K562 (cell line): Measurements from ENCODE around the gene PREX1. TPM values are rescaled to one million over a fixed set of nuclear protein-coding genes. Genes with fewer than 3 reads are reported as not detected.

ENCODE experiments used
- ATAC-seq: fragments of 200-7000 bp; cut with Tn5 transposase; 3 replicates; pipeline ENCODE4 v1.9.1; 2020; ENCODE audit warnings: moderate library complexity
- BruUV-seq: library from RNA; stranded (reverse); fragments of 400-500 nt; replicated peaks from 2 replicates; lab custom pipeline; 2021; lab: Mats Ljungman, UMichigan
- CTCF ChIA-PET: fragments of 300-600 bp; formaldehyde crosslinking; extraction: SDS; loops from one replicate; lab custom pipeline; 2021; ENCODE audit warnings: low intra/inter-chr PET ratio; lab: Yijun Ruan, JAX
- POLR2A ChIA-PET: fragments of 300-600, 350-650 bp; sonication (Branson Sonifier 250); formaldehyde crosslinking; extraction: SDS; loops from one replicate; lab custom pipeline; 2021; ENCODE audit warnings: antibody characterized with exemption, inconsistent platforms; lab: Yijun Ruan, JAX
- DNase-seq, 4 experiments: peaks; one replicate each; pipeline versions ENCODE4 v3.0.0 to v3.0.0-alpha.2; 2011 to 2018; ENCODE audit warnings: low spot score in 3 of 4, mixed read lengths in 3 of 4; ENCODE audit errors: extremely low read depth in 1 of 4
- FAIRE-seq: peaks from 2 replicates; lab custom pipeline; 2011; peaks lifted over from hg19 to GRCh38; lab: Jason Lieb, UNC
- H2AFZ ChIP-seq: 2 replicates; pipeline ENCODE4 v1.6.0; 2011; ENCODE audit warnings: low read depth, low read length, control low read depth, inconsistent platforms
- H3K27ac ChIP-seq: fragments of 200-600 bp; 3 replicates; pipeline ENCODE4 v1.8.0; 2011; ENCODE audit warnings: low read depth, mild to moderate bottlenecking, control low read depth, inconsistent platforms, low read length, moderate library complexity, mixed read lengths; ENCODE audit errors: extremely low read depth
- H3K27me3 ChIP-seq, 2 experiments: fragments of 300-600 bp in 1 of 2; 2 replicates in 1 of 2; 3 replicates in 1 of 2; pipeline versions ENCODE4 v1.6.0 to v1.8.0; 2011; ENCODE audit warnings: inconsistent platforms in 2 of 2, low read length in 2 of 2, mild to moderate bottlenecking in 1 of 2, mixed read lengths in 1 of 2, moderate library complexity in 1 of 2; ENCODE audit not compliant: control insufficient read depth in 2 of 2, insufficient read depth in 2 of 2
- H3K36me3 ChIP-seq: fragments of 300-600 bp; 3 replicates; pipeline ENCODE4 v1.8.0; 2011; ENCODE audit warnings: mild to moderate bottlenecking, low read length, inconsistent platforms; ENCODE audit not compliant: control insufficient read depth, insufficient read depth
- H3K4me1 ChIP-seq, 2 experiments: fragments of 200-600 bp in 1 of 2; replicated peaks in 1 of 2; 2 replicates in 1 of 2; 3 replicates in 1 of 2; pipeline versions ENCODE4 v1.5.1 to v1.8.0; 2011; ENCODE audit warnings: inconsistent platforms in 2 of 2, low read length in 2 of 2, mild to moderate bottlenecking in 1 of 2, mixed read lengths in 1 of 2, moderate library complexity in 1 of 2; ENCODE audit not compliant: control insufficient read depth in 2 of 2, insufficient read depth in 2 of 2
- H3K4me2 ChIP-seq: 2 replicates; pipeline ENCODE4 v1.6.1; 2011; ENCODE audit warnings: low read length, control low read depth, inconsistent platforms, mixed read lengths; ENCODE audit not compliant: insufficient read depth
- H3K4me3 ChIP-seq: fragments of 200-600 bp; sonication (generic), shearing (Covaris generic); 2 replicates; pipeline ENCODE4 v1.5.1; 2016; ENCODE audit warnings: control low read depth, inconsistent platforms
- H3K79me2 ChIP-seq: fragments of 200-600 bp; 3 replicates; pipeline ENCODE4 v1.8.0; 2011; ENCODE audit warnings: low read length, inconsistent platforms; ENCODE audit not compliant: control insufficient read depth, insufficient read depth
- H3K9ac ChIP-seq, 2 experiments: 2 replicates each; pipeline versions ENCODE4 v1.6.0 to v1.6.1; 2011; ENCODE audit warnings: low read depth in 2 of 2, low read length in 2 of 2, control low read depth in 1 of 2, inconsistent platforms in 1 of 2, mild to moderate bottlenecking in 1 of 2, mixed read lengths in 1 of 2; ENCODE audit not compliant: insufficient read depth in 1 of 2
- H3K9me1 ChIP-seq: one replicate; pipeline ENCODE4 v1.6.0; 2011; ENCODE audit warnings: inconsistent platforms, mild to moderate bottlenecking, low read length, moderate library complexity; ENCODE audit not compliant: control insufficient read depth, insufficient read depth
- H3K9me3 ChIP-seq: replicated peaks from 2 replicates; pipeline ENCODE4 v1.5.1; 2011; ENCODE audit warnings: low read depth, low read length, inconsistent platforms; ENCODE audit not compliant: control insufficient read depth, insufficient read depth
- H4K20me1 ChIP-seq: replicated peaks from 2 replicates; pipeline ENCODE4 v1.6.1; 2011; ENCODE audit warnings: low read length, inconsistent platforms, mixed read lengths; ENCODE audit not compliant: control insufficient read depth, insufficient read depth
- ARID3A ChIP-seq: IDR thresholded peaks from 2 replicates; pipeline ENCODE4 v1.6.1; 2012; ENCODE audit warnings: low read depth, low read length, improper control_type of control experiment, borderline replicate concordance
- ATF4 ChIP-seq: fragments of 450-650 bp; formaldehyde crosslinking; IDR thresholded peaks from 2 replicates; pipeline ENCODE4 v1.4.0; 2022; ENCODE audit warnings: mild to moderate bottlenecking, moderate library complexity
- CCAR2 ChIP-seq: fragments of 200-400 bp; formaldehyde crosslinking; IDR thresholded peaks from 2 replicates; pipeline ENCODE4 v1.6.1; 2017; ENCODE audit warnings: mild to moderate bottlenecking, low read depth, low read length
- FOXA3 ChIP-seq, 2 experiments: fragments of 450-650 bp in 1 of 2; sonication (generic) in 1 of 2; formaldehyde crosslinking; IDR thresholded peaks in 1 of 2; conservative IDR thresholded peaks in 1 of 2; 2 replicates each; pipeline versions ENCODE4 v1.4.0 to v1.8.0; 2020 to 2022; ENCODE audit warnings: mild to moderate bottlenecking in 2 of 2, missing genetic modification reagents in 1 of 2
- IFI16 ChIP-seq: fragments of 250-450 bp; sonication (Bioruptor Pico); IDR thresholded peaks from 2 replicates; pipeline ENCODE4 v2.1.2; 2022; ENCODE audit warnings: mild to moderate bottlenecking, inconsistent platforms
- KLF1 ChIP-seq: fragments of 450-650 bp; IDR thresholded peaks from 2 replicates; pipeline ENCODE4 v1.6.1; 2016; ENCODE audit warnings: missing genetic modification characterization, missing compliant biosample characterization
- NCOR1 ChIP-seq: fragments of 450-650 bp; IDR thresholded peaks from 2 replicates; pipeline ENCODE4 v1.6.1; 2016; ENCODE audit warnings: mild to moderate bottlenecking, moderate library complexity
- NR3C1 ChIP-seq: sonication (generic); formaldehyde crosslinking; IDR thresholded peaks from 2 replicates; pipeline ENCODE4 v1.8.1; 2022; ENCODE audit warnings: missing genetic modification reagents
- PHF8 ChIP-seq: fragments of 200-600 bp; sonication (generic); IDR thresholded peaks from 2 replicates; pipeline ENCODE4 v1.6.1; 2012; ENCODE audit warnings: mixed run types, mild to moderate bottlenecking, inconsistent platforms, low read length, moderate library complexity, borderline replicate concordance
- POLR2A ChIP-seq: fragments of 450-650 bp; conservative IDR thresholded peaks from 2 replicates; pipeline ENCODE4 v1.6.1; 2016
- RBBP5 ChIP-seq: fragments of 200-600 bp; sonication (generic); IDR thresholded peaks from 2 replicates; pipeline ENCODE4 v1.6.1; 2012; ENCODE audit warnings: borderline replicate concordance, mild to moderate bottlenecking, low read length, control low read depth, inconsistent platforms; ENCODE audit not compliant: insufficient read depth, poor library complexity, severe bottlenecking
- SRSF9 ChIP-seq: fragments of 200-400 bp; formaldehyde crosslinking; IDR thresholded peaks from 2 replicates; pipeline ENCODE4 v1.6.1; 2017; ENCODE audit warnings: low read depth, low read length, borderline replicate concordance
- TFAM ChIP-seq: fragments of 250-450 bp; sonication (Bioruptor Pico); conservative IDR thresholded peaks from 2 replicates; pipeline ENCODE4 v1.5.0; 2021; ENCODE audit warnings: mild to moderate bottlenecking, moderate library complexity
- THAP12 ChIP-seq: fragments of 250-450 bp; sonication (Bioruptor Pico); IDR thresholded peaks from 2 replicates; pipeline ENCODE4 v1.9.0; 2021; ENCODE audit warnings: mild to moderate bottlenecking, inconsistent platforms
- ZBTB2 ChIP-seq: fragments of 450-650 bp; IDR thresholded peaks from 2 replicates; pipeline ENCODE4 v1.6.1; 2016; ENCODE audit warnings: antibody characterized with exemption
- ZNF134 ChIP-seq: fragments of 250-450 bp; sonication (Bioruptor Pico); conservative IDR thresholded peaks from 2 replicates; pipeline ENCODE4 v1.4.0; 2020
- ZNF175 ChIP-seq: fragments of 200-800 bp; sonication (Bioruptor generic); IDR thresholded peaks from 2 replicates; pipeline ENCODE4 v1.6.1; 2016; ENCODE audit warnings: low read depth, mild to moderate bottlenecking, missing genetic modification characterization, missing compliant biosample characterization
- ZNF780A ChIP-seq: fragments of 250-450 bp; sonication (Bioruptor Pico); IDR thresholded peaks from 2 replicates; pipeline ENCODE4 v1.5.0; 2021; ENCODE audit warnings: mild to moderate bottlenecking
- WGBS: fragments of 100-300 bp; shearing (Covaris generic); methylation state at CpG from one replicate; pipeline ENCODE4 v1.1.6; 2016; ENCODE audit warnings: low coverage, mixed read lengths; ENCODE audit not compliant: insufficient coverage; ENCODE audit errors: missing lambda C conversion rate; 5-methylcytosine and 5-hydroxymethylcytosine counted together
- in situ Hi-C: fragments of 300-500 bp; cut with MboI; formaldehyde crosslinking; loops from 4 replicates; pipeline ENCODE4 v1.15.0; 2018; ENCODE audit warnings: inconsistent platforms, mixed read lengths
- intact Hi-C: fragments of 100-400 bp; cut with micrococcal nuclease; formaldehyde crosslinking; loops from 2 replicates; pipeline ENCODE4 v1.14.2; 2022
- polyA plus RNA-seq, 8 experiments: library from polyadenylated mRNA; depleted of rRNA in 4 of 8; stranded (reverse) in 5 of 8; unstranded in 3 of 8; fragments of >200 nt; fragmentation: Nextera tagmentation in 2 of 8; fragmentation: Illumina TruSeq in 1 of 8; extraction: Ambion mirVana in 2 of 8; extraction: Trizol in 1 of 8; gene quantifications; 2 replicates each; pipeline versions ENCODE4 v1.2.1 to v1.2.3, GENCODE V29; 2011 to 2014; ENCODE audit warnings: inconsistent platforms in 1 of 8, missing spikeins in 1 of 8
- total RNA-seq, 7 experiments: library from RNA; depleted of rRNA in 6 of 7; stranded (reverse); fragments of >200 nt in 6 of 7; fragmentation: Illumina TruSeq in 2 of 7; extraction: Trizol in 2 of 7; gene quantifications; 2 replicates each; pipeline versions ENCODE4 v1.2.1 to v1.2.3, GENCODE V29; 2011 to 2021; ENCODE audit warnings: low replicate concordance in 1 of 7

Gene PREX1
- total and polyA plus RNA-seq, 9 of the 15 experiments (the other 6 are each of a cell fraction or from before 2014, with no cell fraction given) = 0.37 to 10.4 (median 4.8) TPM

- ChIA-PET CTCF (no interaction called here), POLR2A (interaction anchor here (0.7 to 1.0 kb wide), 4 partner anchors 9 to 134 kb away, joined by 3 to 4 read pairs (median 3); no protein-coding TSS in a partner anchor)
- Histone ChIP-seq H3K36me3 (no peaks in the 10 kb centered on the region), H4K20me1 (peaks cover 4% of the 10 kb centered on the region; the same call in 1 of the 2 replicates), H3K9me3 (no peaks in the 10 kb centered on the region), H3K4me2 (no peak overlapping the region), H3K79me2 (no peaks in the 10 kb centered on the region), H3K9me1 (no peaks in the 10 kb centered on the region), H3K27me3 (no peaks in the 10 kb centered on the region; a peak in 1 of 5 replicates), H3K4me1 (no peaks in the 10 kb centered on the region), H3K9ac (no peak overlapping the region), H3K4me3 (no peak overlapping the region), H3K27ac (no peak overlapping the region), H2AFZ (no peak overlapping the region)
- intact Hi-C loops (no loop called here), in situ Hi-C loops (no loop called here)
- BruUV-seq = no TSS peak
- DNase-seq (no peak), ATAC-seq (no peak), FAIRE-seq (no peak)
- 46% methylated on average over 12 of the region's 13 CpGs for WGBS
- TF ChIP-seq CCAR2 (no peak), ATF4 (CRISPR knock-in tag) (no peak), TFAM (CRISPR knock-in tag) (no peak), POLR2A (no peak), ARID3A (no peak), NR3C1 (CRISPR knock-in tag) (no peak), PHF8 (no peak), IFI16 (no peak), ZBTB2 (no peak), ZNF780A (CRISPR knock-in tag) (no peak), RBBP5 (no peak), THAP12 (CRISPR knock-in tag) (no peak), NCOR1 (no peak), FOXA3 (CRISPR knock-in tag; conservative IDR thresholded peaks at IDR 0.05 in 1 of 2, IDR thresholded peaks at IDR 0.05 in 1 of 2) (no peak), KLF1 (tag) (no peak), ZNF175 (CRISPR knock-in tag) (no peak), SRSF9 (no peak), ZNF134 (CRISPR knock-in tag) (no peak)
These were observed 111.7 kb downstream of the PREX1 start for GRCh38 chr20:48716086-48716485.
